Right kidney (tissue), 1 donor: Measurements from ENCODE around the gene IP6K3.

Experiments
- DNase-seq: peaks from one replicate; pipeline ENCODE4 v3.0.0-alpha.2; 2016

IP6K3 gene

GRCh38 chr6:33704215-33705066 lies 42.3 kb downstream of the IP6K3 start:
- no peak for DNase-seq

GRCh38 chr6:33702345-33702977 lies 44.2 kb downstream of the IP6K3 start:
- DNase-seq, result no peak

- no peak for DNase-seq
Observed at GRCh38 chr6:33700391-33701050, 46.2 kb downstream of the IP6K3 start.

DNA sequence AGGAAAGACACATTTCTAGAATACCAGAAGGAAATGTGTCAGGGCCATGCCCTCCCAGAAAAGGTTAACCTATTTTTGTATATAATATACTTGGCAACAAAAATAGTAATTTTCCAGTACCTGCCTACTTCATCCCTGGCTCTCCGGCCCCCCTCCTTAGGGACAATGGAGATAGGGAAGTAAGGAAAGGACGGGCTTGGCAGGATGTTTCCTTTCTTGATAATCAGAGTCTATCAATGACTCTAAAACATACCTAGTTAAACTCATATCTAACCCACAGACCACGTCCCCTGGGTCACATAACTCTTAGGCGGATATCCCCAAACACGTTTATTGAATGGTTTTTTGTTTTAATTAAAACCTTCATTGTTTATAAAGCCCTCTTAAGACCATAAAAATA lies 47.0 kb downstream of the IP6K3 start:
- DNase-seq, result no peak

DNA sequence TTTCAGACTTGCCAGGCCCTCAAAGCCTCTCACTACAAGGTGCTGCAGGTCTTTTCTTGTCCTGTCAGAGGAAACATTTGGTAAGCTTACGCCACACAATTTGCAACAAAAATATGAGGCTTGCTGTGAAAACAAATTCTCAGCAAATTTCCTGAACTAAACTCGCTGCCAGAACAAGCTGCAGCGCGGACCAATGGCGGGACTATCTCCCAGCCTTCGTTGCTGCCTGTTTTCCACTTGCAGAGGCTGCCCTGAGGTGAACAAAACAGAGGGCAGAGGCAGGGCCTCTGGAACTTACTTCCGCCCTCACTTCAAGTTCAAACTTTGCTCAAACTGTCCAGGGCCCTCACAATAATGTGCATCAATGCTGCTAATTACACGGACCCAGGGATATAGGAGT lies 47.6 kb downstream of the IP6K3 start:
- DNase-seq, result no peak

- no peak for DNase-seq
Observed at GRCh38 chr6:33698494-33698893, 48.2 kb downstream of the IP6K3 start.

- DNase-seq, result no peak
Observed at GRCh38 chr6:33697845-33698244, 48.9 kb downstream of the IP6K3 start.

DNA sequence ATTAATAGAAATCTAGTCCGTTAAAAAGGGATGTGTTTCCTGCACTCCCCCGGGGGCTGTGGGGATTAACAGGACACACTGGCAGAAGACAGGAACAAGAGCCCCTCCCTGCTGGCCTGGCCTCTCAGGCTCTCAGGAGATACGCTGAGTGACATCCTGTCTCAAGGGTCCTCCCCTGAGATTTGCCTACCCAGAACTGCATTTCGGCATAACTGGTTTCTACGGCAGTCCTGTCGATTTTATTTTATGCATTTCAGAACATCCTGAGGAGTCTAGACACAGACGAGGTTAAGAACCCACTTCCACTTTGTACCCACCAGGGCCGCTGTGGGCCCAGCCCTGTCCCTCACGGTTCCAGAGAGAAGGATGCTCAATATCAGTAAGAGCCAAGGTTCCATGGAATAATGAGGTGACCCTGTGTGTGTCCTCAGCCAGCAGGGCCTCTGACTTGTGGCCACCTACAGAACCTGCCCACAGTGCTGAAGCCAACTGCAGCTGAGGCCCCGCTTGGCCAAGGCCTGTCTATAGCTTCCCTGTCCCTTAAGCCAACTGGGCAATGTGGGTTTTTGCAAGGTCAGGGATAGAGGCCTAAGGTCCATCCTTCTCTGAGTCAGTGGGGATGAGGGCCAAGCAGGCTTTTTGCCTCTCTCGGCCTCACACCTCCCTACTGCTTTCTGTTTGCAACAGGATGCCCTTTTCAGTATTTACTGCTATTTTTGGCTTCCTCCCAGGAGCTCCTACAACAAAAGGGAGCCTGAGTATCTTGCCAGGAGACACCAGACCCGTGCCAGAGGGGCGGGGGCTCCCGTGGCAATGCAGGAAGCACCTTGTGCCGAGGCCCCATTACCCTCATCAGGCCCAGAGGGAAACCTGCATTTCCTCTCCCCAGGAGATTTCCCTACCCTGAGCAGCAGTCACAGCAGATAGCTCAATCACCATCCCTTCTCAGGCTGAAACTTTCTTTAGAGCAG lies 49.9 kb downstream of the IP6K3 start:
- no peak for DNase-seq

- no peak for DNase-seq
Observed at GRCh38 chr6:33696076-33696475, 50.6 kb downstream of the IP6K3 start.

- DNase-seq, result no peak
Observed at GRCh38 chr6:33695451-33695887, 51.2 kb downstream of the IP6K3 start.

DNA sequence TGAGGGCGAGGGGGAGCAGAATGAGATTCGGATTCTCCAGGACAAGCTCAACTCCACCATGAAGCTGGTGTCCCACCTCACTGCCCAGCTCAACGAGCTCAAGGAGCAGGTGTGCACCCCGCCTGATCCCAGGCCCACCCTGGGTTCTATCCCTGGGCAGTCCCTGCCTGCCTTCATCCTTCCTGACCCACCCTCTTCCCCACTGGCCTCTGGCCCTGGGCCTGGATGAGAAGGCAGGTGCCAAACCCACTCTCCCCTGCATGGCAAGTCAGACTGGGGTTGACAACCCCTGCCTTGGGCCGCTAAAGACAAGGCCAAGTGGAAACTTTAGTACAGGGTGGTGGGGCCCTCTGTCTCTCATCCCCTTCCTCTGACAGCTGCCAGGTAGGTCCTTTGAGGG lies 51.7 kb downstream of the IP6K3 start:
- DNase-seq, result no peak

DNA sequence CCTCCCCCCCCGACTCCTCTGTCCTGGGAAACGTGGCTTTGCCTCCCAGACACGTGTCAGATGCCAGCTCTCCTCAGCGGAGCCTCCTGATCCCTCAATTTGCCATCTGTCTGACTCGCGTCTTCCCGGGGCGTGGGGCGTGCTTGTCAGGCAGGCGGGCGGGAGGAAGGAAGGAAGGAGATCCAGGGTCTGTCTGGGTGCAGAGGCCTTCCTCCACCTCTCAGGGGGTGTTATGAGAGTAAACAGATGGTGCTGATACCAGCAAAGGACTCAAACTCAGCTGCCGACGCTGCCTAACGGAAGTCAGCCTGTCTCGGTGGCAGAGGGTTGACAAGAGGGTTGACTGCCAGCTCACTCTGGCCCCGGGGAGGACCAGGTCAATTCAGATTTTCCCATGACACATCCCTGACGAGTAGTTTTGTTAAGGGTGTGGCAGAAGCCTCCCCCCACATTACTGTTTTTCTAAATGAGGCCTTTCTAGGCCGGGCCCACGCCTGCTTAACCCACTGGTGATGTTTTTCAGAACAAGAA lies 52.2 kb downstream of the IP6K3 start:
- no peak for DNase-seq

- no peak for DNase-seq
Observed at GRCh38 chr6:33693186-33694105, 53.3 kb downstream of the IP6K3 start.

DNA sequence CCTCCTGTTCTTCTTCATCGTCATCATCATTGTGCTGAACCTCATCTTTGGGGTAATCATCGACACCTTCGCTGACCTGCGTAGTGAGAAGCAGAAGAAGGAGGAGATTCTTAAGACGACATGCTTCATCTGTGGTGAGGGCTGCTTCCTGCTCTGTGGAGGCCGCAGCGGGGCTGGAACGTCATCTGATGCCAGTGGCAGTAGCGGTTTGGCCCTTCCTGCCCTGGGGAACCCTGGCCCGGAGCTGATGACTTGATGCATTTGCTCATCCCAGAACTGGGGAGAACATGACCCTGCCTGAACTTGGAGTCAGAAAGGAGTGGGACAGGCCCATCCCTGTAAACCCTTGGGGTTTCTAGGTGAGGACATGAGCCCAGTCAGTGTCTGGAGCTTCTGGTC lies 53.9 kb downstream of the IP6K3 start:
- DNase-seq, result no peak

DNA sequence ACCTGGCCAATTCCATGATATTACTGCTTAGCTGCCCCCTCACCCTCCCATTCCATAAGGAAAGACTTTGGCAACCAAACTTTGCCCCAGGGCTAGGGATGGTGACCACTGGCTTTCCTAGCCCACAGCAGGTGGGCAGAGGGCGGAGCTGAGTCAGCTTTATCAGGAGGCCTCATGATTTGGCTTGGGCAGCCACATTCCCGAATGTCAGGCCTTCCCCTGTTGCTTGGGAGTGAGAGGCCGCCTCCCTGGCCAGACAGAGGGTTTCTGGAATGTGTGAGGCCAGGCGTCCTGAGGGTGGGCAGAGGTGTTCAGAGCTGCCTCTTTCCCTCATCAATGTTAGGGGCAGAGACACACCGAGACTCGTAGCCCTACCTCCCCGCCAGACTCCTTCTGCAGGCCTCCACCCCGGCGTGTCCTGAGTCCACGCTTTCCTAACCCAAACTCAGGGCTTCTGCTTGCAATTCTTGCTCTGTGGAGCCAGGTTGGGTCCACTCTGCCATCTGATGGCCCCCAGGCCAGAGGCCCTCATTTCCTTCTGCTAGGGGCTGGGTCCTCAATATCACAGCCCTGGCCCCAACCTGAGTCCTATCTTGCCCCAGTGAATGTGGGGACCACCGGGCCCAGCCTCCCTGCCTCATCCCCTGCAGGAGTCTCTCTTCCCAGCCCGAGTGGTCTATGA lies 54.5 kb downstream of the IP6K3 start:
- DNase-seq, result no peak

GRCh38 chr6:33691456-33692077 lies 55.1 kb downstream of the IP6K3 start:
- no peak for DNase-seq

DNA sequence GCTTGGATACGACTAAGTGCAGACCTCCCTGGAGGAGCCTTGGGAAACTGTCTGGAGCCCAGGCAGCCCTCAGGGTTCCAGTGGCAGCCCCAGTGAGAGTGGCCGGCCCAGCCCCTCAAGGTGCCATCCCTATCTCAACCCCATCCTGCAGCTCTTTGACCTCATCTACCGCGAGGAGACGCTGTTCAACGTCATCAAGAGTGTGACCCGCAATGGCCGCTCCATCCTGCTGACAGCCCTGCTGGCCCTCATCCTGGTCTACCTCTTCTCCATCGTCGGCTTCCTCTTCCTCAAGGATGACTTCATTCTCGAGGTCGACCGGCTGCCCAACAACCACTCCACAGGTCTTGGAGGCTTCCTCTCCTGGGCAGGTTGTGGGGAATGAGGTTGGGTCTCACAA lies 55.9 kb downstream of the IP6K3 start:
- DNase-seq, result no peak

DNA sequence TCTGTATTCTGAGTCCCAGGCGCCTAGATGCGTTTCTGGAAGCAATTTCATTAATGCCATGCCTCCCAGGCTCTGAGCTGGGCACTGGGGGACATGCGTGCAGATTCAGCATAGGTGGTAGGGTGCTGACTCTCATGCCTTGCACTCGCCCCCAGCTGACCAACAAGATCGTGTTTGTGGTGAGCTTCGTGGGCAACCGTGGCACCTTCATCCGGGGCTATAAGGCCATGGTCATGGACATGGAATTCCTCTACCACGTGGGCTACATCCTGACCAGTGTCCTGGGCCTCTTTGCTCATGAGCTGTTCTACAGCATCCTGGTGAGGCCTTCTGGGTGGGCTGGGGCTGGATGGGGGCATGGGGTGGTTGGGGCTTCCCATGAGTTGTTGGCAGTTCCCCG lies 56.8 kb downstream of the IP6K3 start:
- DNase-seq, result no peak

DNA sequence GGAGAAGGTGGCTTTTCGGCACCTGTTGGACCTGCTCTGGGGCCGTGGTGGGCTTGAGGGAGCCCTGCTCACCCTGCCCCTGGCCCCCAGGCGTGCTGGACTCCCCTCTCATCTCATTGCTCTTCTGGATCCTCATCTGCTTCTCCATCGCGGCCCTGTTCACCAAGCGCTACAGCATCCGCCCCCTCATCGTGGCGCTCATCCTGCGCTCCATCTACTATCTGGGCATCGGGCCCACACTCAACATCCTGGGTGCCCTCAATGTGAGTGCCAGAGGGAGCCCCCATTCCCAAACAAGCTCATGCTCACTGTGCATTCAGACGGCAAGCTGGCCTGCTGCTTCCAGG lies 57.6 kb downstream of the IP6K3 start:
- no peak for DNase-seq
